MM.1S (cell line): Measurements from ENCODE around the gene HYOU1.

ENCODE experiments used
- DNase-seq: peaks from one replicate; pipeline ENCODE4 v3.0.0-alpha.2; 2015
- H2AFZ ChIP-seq: fragments of 300-600 bp; sonication (generic); 2 replicates; pipeline ENCODE4 v1.6.0; 2016; ENCODE audit warnings: antibody characterized with exemption, low read length
- H3F3A ChIP-seq: fragments of 300-600 bp; sonication (generic); 2 replicates; pipeline ENCODE4 v1.6.1; 2016; ENCODE audit warnings: mild to moderate bottlenecking, antibody characterized with exemption, low read length, moderate library complexity, mixed read lengths; ENCODE audit not compliant: insufficient read depth
- H3K27ac ChIP-seq: fragments of 300-600 bp; sonication (generic); 2 replicates; pipeline ENCODE4 v1.5.1; 2016; ENCODE audit warnings: mild to moderate bottlenecking, low read length
- H3K27me3 ChIP-seq: fragments of 300-600 bp; sonication (generic); replicated peaks from 2 replicates; pipeline ENCODE4 v1.6.0; 2016; ENCODE audit warnings: low read length; ENCODE audit not compliant: insufficient read depth
- H3K36me3 ChIP-seq: fragments of 300-600 bp; sonication (generic); replicated peaks from 2 replicates; pipeline ENCODE4 v1.6.1; 2016; ENCODE audit warnings: mild to moderate bottlenecking, low read length, mixed read lengths; ENCODE audit not compliant: insufficient read depth
- H3K4me1 ChIP-seq: fragments of 300-600 bp; sonication (generic); 2 replicates; pipeline ENCODE4 v1.6.1; 2016; ENCODE audit warnings: low read length, mixed read lengths
- H3K4me2 ChIP-seq: fragments of 300-600 bp; sonication (generic); 2 replicates; pipeline ENCODE4 v1.6.0; 2016; ENCODE audit warnings: low read depth, low read length
- H3K4me3 ChIP-seq: fragments of 300-600 bp; sonication (generic); 2 replicates; pipeline ENCODE4 v1.5.1; 2016; ENCODE audit warnings: low read length, mixed read lengths
- H3K79me2 ChIP-seq: fragments of 300-600 bp; sonication (generic); 2 replicates; pipeline ENCODE4 v1.6.1; 2016; ENCODE audit warnings: mixed run types, low read length, mixed read lengths
- H3K9ac ChIP-seq: fragments of 300-600 bp; sonication (generic); 2 replicates; pipeline ENCODE4 v1.6.1; 2016; ENCODE audit warnings: low read length, mixed read lengths
- H3K9me2 ChIP-seq: fragments of 300-600 bp; sonication (generic); replicated peaks from 2 replicates; pipeline ENCODE4 v1.6.1; 2016; ENCODE audit warnings: mild to moderate bottlenecking, low read length, mixed read lengths; ENCODE audit not compliant: insufficient read depth
- H3K9me3 ChIP-seq: fragments of 300-600 bp; sonication (generic); replicated peaks from 2 replicates; pipeline ENCODE4 v1.6.1; 2016; ENCODE audit warnings: mild to moderate bottlenecking, low read length, mixed read lengths; ENCODE audit not compliant: insufficient read depth
- H4K20me1 ChIP-seq: fragments of 300-600 bp; sonication (generic); 2 replicates; pipeline ENCODE4 v1.6.1; 2016; ENCODE audit warnings: mild to moderate bottlenecking, low read length, moderate library complexity, mixed read lengths; ENCODE audit not compliant: insufficient read depth
- EZH2 ChIP-seq: fragments of 300-600 bp; sonication (generic); optimal IDR thresholded peaks from 2 replicates; pipeline ENCODE3; 2017; ENCODE audit warnings: low read depth, mild to moderate bottlenecking, antibody characterized with exemption, low read length, mixed read lengths
- EZH2phosphoT487 ChIP-seq: fragments of 300-600 bp; sonication (generic); IDR thresholded peaks from 2 replicates; pipeline ENCODE4 v1.6.1; 2018; ENCODE audit warnings: antibody characterized with exemption, low read length
- TF ChIP-seq, protein P1 (sequence below): fragments of 300-600 bp; sonication (generic); IDR thresholded peaks from 2 replicates; pipeline ENCODE4 v1.5.1; 2016; ENCODE audit warnings: antibody characterized with exemption, low read length, mixed read lengths

The HYOU1 gene

DNA sequence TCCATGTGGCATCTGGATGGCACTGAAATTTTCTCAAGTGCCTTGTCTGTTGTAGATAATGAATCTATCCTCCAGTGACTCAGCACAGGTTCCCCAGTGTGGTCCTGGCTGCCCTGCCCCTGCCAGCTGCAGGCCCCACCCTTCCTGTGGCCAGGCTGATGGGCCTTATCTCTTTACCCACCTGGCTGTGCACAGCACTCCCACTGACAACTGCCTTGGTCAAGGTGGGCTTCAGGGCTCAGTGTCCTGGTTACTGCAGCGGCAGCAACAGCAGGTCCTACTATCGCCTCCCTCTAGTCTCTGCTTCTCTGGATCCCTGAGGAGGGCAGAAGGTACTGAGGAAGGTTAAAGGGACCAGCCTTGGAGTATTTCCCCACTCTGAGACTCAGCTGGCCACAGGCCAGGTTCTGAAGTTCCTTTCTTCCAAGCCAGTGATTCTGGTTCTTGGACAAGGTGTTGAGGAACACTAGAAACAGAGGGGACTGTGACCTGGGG, 30.8 kb upstream of the HYOU1 start:
- DNase-seq, result no peak
- no peak overlapping the region for H3K4me3 ChIP-seq

DNA sequence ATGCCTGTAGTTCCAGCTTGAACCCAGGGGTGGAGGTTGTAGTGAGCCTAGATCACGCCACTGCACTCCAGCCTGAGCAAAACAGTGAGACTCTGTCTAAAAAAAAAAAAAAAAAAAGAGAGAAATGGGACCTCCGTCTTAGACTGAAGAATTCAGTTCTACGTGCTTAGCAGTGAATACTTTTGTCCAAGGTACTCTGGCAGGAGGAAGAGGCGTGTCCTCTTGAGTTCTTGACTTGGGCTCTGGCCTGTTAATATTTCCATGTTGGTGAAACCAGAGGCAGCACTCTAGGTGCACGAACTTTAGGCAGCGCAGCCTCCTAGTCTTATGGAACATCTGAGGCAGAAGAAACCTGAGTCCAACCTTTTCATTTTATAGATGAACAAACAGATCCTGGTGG, 30.1 kb upstream of the HYOU1 start:
- Histone ChIP-seq H3F3A (peaks cover 17% of the 10 kb centered on the region), H4K20me1 (no peaks in the 10 kb centered on the region), H3K9me2 (no peaks in the 10 kb centered on the region), H3K9me3 (no peaks in the 10 kb centered on the region), H3K27ac (no peak overlapping the region), H3K9ac (no peak overlapping the region), H2AFZ (no peak overlapping the region), H3K79me2 (peaks cover 27% of the 10 kb centered on the region), H3K36me3 (no peaks in the 10 kb centered on the region), H3K4me2 (no peak overlapping the region), H3K4me1 (peaks cover 20% of the 10 kb centered on the region), H3K4me3 (no peak overlapping the region), H3K27me3 (no peaks in the 10 kb centered on the region)
- no peak for TF ChIP-seq EZH2phosphoT487
- no peak for TF ChIP-seq EZH2
- TF ChIP-seq, protein P1, sequence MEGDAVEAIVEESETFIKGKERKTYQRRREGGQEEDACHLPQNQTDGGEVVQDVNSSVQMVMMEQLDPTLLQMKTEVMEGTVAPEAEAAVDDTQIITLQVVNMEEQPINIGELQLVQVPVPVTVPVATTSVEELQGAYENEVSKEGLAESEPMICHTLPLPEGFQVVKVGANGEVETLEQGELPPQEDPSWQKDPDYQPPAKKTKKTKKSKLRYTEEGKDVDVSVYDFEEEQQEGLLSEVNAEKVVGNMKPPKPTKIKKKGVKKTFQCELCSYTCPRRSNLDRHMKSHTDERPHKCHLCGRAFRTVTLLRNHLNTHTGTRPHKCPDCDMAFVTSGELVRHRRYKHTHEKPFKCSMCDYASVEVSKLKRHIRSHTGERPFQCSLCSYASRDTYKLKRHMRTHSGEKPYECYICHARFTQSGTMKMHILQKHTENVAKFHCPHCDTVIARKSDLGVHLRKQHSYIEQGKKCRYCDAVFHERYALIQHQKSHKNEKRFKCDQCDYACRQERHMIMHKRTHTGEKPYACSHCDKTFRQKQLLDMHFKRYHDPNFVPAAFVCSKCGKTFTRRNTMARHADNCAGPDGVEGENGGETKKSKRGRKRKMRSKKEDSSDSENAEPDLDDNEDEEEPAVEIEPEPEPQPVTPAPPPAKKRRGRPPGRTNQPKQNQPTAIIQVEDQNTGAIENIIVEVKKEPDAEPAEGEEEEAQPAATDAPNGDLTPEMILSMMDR, result no peak
- no peak for DNase-seq

More for the DNA sequence above, 30.8 kb upstream of the HYOU1 start:
- no peaks in the 10 kb centered on the region for H3K36me3 ChIP-seq
- no peaks in the 10 kb centered on the region for H4K20me1 ChIP-seq
- H3K9ac ChIP-seq, result no peak overlapping the region
- H3F3A ChIP-seq, result peaks cover 23% of the 10 kb centered on the region
- H3K9me2 ChIP-seq, result no peaks in the 10 kb centered on the region
- TF ChIP-seq EZH2 (no peak), EZH2phosphoT487 (no peak)
- TF ChIP-seq, protein P1, result no peak
- H3K4me2 ChIP-seq, result no peak overlapping the region
- H3K27ac ChIP-seq, result no peak overlapping the region
- H3K9me3 ChIP-seq, result no peaks in the 10 kb centered on the region
- no peak overlapping the region for H2AFZ ChIP-seq
- peaks cover 21% of the 10 kb centered on the region for H3K4me1 ChIP-seq
- H3K79me2 ChIP-seq, result peaks cover 34% of the 10 kb centered on the region
- no peaks in the 10 kb centered on the region for H3K27me3 ChIP-seq

DNA sequence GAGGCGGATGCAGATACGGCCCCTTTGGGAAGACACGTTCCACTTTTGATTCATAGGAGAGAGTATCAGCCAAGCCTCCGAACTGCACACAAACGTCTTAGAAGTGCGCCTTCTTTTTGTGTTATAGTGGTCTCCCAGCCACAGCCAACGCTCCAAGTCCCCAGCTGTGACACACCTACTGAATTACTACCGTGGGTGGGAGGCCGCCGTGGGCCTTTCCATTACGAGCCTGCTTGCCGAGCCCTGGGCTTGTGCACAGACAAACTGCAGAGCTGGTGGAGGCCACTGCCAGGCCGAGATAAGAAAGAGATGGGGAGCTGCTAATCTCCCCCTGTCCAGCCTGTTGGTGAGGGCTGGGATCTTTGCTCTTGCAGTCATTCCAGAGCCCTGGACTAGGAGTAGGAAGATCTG, 28.4 kb upstream of the HYOU1 start:
- H3K27me3 ChIP-seq, result no peaks in the 10 kb centered on the region
- peaks cover 27% of the 10 kb centered on the region for H3K79me2 ChIP-seq
- peak overlapping the region; percentile 72 for H2AFZ ChIP-seq
- H4K20me1 ChIP-seq, result no peaks in the 10 kb centered on the region
- 0 out of 2 replicates have a peak, but pooled peaks cover 6% of the 10 kb centered on the region for H3F3A ChIP-seq
- no peaks in the 10 kb centered on the region for H3K9me3 ChIP-seq
- H3K4me1 ChIP-seq, result peaks cover 20% of the 10 kb centered on the region
- no peaks in the 10 kb centered on the region for H3K9me2 ChIP-seq
- TF ChIP-seq EZH2, result no peak
- TF ChIP-seq, protein P1, result no peak
- DNase-seq, result no peak
- H3K9ac ChIP-seq, result peak overlapping the region; percentile 96
- H3K4me3 ChIP-seq, result peak overlapping the region; percentile 87
- peak overlapping the region; percentile 86; the same call in 1 of the 2 replicates for H3K27ac ChIP-seq
- peak overlapping the region; percentile 96 for H3K4me2 ChIP-seq
- no peaks in the 10 kb centered on the region for H3K36me3 ChIP-seq
